A549 (cell line): Measurements from ENCODE around the gene WNT8A. TPM values are rescaled to one million over a fixed set of nuclear protein-coding genes. Genes with fewer than 3 reads are reported as not detected.

Source experiments
- ATAC-seq, 2 experiments: fragments of 200-7000 bp in 1 of 2; fragments of >200 bp in 1 of 2; cut with Nextera tagmentation in 1 of 2; cut with Tn5 transposase in 1 of 2; 3 replicates each; pipeline versions ENCODE4 v1.8.0 to v1.9.1; 2018 to 2020; ENCODE audit warnings: mild to moderate bottlenecking in 1 of 2, moderate library complexity in 1 of 2
- CTCF ChIA-PET: fragments of 300-600 bp; sonication (Branson Sonifier 250); formaldehyde crosslinking; extraction: SDS; loops from one replicate; lab custom pipeline; 2021; ENCODE audit warnings: antibody characterized with exemption, inconsistent platforms; lab: Yijun Ruan, JAX
- POLR2A ChIA-PET: fragments of 350-600 bp; formaldehyde crosslinking; extraction: SDS; loops from one replicate; lab custom pipeline; 2021; ENCODE audit warnings: antibody characterized with exemption, inconsistent platforms; lab: Yijun Ruan, JAX
- DNase-seq, 2 experiments: peaks; one replicate each; pipeline versions ENCODE4 v3.0.0 to v3.0.0-alpha.2; 2011 to 2016; ENCODE audit warnings: low read depth in 1 of 2, low spot score in 1 of 2
- FAIRE-seq: peaks from 2 replicates; lab custom pipeline; 2011; peaks lifted over from hg19 to GRCh38; lab: Jason Lieb, UNC
- H3K27ac ChIP-seq, 2 experiments: fragments of >200 bp; sonication (Bioruptor Twin); formaldehyde crosslinking; 3 replicates each; pipeline ENCODE4 v1.5.1; 2016 to 2017
- H3K4me1 ChIP-seq: fragments of >200 bp; sonication (Bioruptor Twin); formaldehyde crosslinking; 3 replicates; pipeline ENCODE4 v1.6.1; 2016
- H3K4me2 ChIP-seq: fragments of >200 bp; sonication (Bioruptor Twin); formaldehyde crosslinking; 3 replicates; pipeline ENCODE4 v1.6.1; 2016
- H3K4me3 ChIP-seq: fragments of >200 bp; sonication (Bioruptor Twin); formaldehyde crosslinking; 3 replicates; pipeline ENCODE4 v1.5.1; 2016
- H3K9me3 ChIP-seq: fragments of >200 bp; sonication (Bioruptor Twin); formaldehyde crosslinking; 3 replicates; pipeline ENCODE4 v1.6.1; 2016
- CEBPB ChIP-seq, 2 experiments: fragments of >200 bp in 1 of 2; sonication (Bioruptor Twin) in 1 of 2; formaldehyde crosslinking in 1 of 2; IDR thresholded peaks; 2 replicates each; pipeline ENCODE4 v1.6.1; 2012 to 2016
- CHD2 ChIP-seq: fragments of 150-350 bp; IDR thresholded peaks from 2 replicates; pipeline ENCODE4 v1.6.1; 2014; ENCODE audit warnings: low read length; ENCODE audit not compliant: partially characterized antibody
- CHD4 ChIP-seq: fragments of 200-600 bp; sonication (generic); IDR thresholded peaks from 2 replicates; pipeline ENCODE4 v1.6.1; 2016; ENCODE audit warnings: antibody characterized with exemption, mild to moderate bottlenecking, borderline replicate concordance
- EHF ChIP-seq: fragments of 250-450 bp; sonication (Bioruptor Pico); IDR thresholded peaks from 2 replicates; pipeline ENCODE4 v1.5.0; 2020; ENCODE audit warnings: mild to moderate bottlenecking
- EP300 ChIP-seq, 2 experiments: fragments of >200 bp; sonication (Bioruptor Twin); formaldehyde crosslinking; IDR thresholded peaks; 2 replicates in 1 of 2; 3 replicates in 1 of 2; pipeline ENCODE4 v1.6.1; 2016 to 2017
- HDAC2 ChIP-seq: fragments of 200-600 bp; sonication (generic); IDR thresholded peaks from 2 replicates; pipeline ENCODE4 v1.6.1; 2016
- HOXB5 ChIP-seq: fragments of 250-450 bp; sonication (Bioruptor Pico); IDR thresholded peaks from 2 replicates; pipeline ENCODE4 v1.5.0; 2020; ENCODE audit warnings: mild to moderate bottlenecking, moderate library complexity
- POLR2AphosphoS2 ChIP-seq: conservative IDR thresholded peaks from 2 replicates; pipeline ENCODE4 v1.6.1; 2012; ENCODE audit warnings: low read length, improper control_type of control experiment, inconsistent platforms
- RAD21 ChIP-seq, 2 experiments: fragments of >200 bp in 1 of 2; sonication (Bioruptor Twin) in 1 of 2; formaldehyde crosslinking in 1 of 2; IDR thresholded peaks in 1 of 2; conservative IDR thresholded peaks in 1 of 2; 2 replicates in 1 of 2; 3 replicates in 1 of 2; pipeline ENCODE4 v1.6.1; 2012 to 2018; ENCODE audit warnings: inconsistent platforms in 1 of 2
- RARB ChIP-seq: fragments of 250-450 bp; sonication (Bioruptor Pico); IDR thresholded peaks from 2 replicates; pipeline ENCODE4 v1.8.0; 2021; ENCODE audit warnings: mild to moderate bottlenecking, moderate library complexity
- SMC3 ChIP-seq: fragments of >200 bp; sonication (Bioruptor Twin); formaldehyde crosslinking; IDR thresholded peaks from 3 replicates; pipeline ENCODE4 v1.6.1; 2018; ENCODE audit warnings: inconsistent platforms
- SREBF2 ChIP-seq: fragments of 450-650 bp; IDR thresholded peaks from 2 replicates; pipeline ENCODE4 v1.6.1; 2014; ENCODE audit warnings: mild to moderate bottlenecking, moderate library complexity
- TP53 ChIP-seq: fragments of 250-450 bp; sonication (Bioruptor Pico); IDR thresholded peaks from 2 replicates; pipeline ENCODE4 v1.5.0; 2021; ENCODE audit warnings: mild to moderate bottlenecking, moderate library complexity
- ZC3H11A ChIP-seq: fragments of 450-650 bp; IDR thresholded peaks from 2 replicates; pipeline ENCODE4 v1.6.1; 2014; ENCODE audit warnings: antibody characterized with exemption, mild to moderate bottlenecking
- ZNF302 ChIP-seq: fragments of 250-450 bp; sonication (Bioruptor Pico); IDR thresholded peaks from 2 replicates; pipeline ENCODE4 v1.9.0; 2021; ENCODE audit warnings: inconsistent platforms, mild to moderate bottlenecking, moderate library complexity
- WGBS: methylation state at CpG from one replicate; pipeline ENCODE4 v1.1.6; 2017; ENCODE audit errors: missing lambda C conversion rate; 5-methylcytosine and 5-hydroxymethylcytosine counted together
- polyA plus RNA-seq, 4 experiments: library from polyadenylated mRNA; depleted of rRNA in 3 of 4; stranded (reverse); fragments of >200 nt; fragmentation: RNase III in 1 of 4; extraction: RNeasy Plus Mini Kit Qiagen cat#74134 plus additional on column Dnase treatment in 1 of 4; gene quantifications; 2 replicates in 3 of 4; 3 replicates in 1 of 4; pipeline ENCODE4 v1.2.3, GENCODE V29; 2011 to 2017
- TF ChIP-seq, protein P1 (sequence below): fragments of 250-450 bp; sonication (Bioruptor Pico); IDR thresholded peaks from 2 replicates; pipeline ENCODE4 v1.5.0; 2020; ENCODE audit warnings: low read depth, mild to moderate bottlenecking, moderate library complexity
- TF ChIP-seq, protein P2 (sequence below): fragments of 200-600 bp; sonication (generic); IDR thresholded peaks from 2 replicates; pipeline ENCODE4 v1.6.1; 2016; ENCODE audit warnings: antibody characterized with exemption, mild to moderate bottlenecking, moderate library complexity
- TF ChIP-seq, protein P3 (sequence below): fragments of >200 bp; sonication (Bioruptor Twin); formaldehyde crosslinking; IDR thresholded peaks from 3 replicates; pipeline ENCODE4 v1.5.1; 2016
- TF ChIP-seq, protein P4 (sequence below): fragments of >200 bp; sonication (Bioruptor Twin); formaldehyde crosslinking; IDR thresholded peaks from 2 replicates; pipeline ENCODE4 v1.6.1; 2016

The WNT8A gene
- polyA plus RNA-seq, 2 of the 4 experiments (the other 2 are of a cell fraction) = not detected

DNA sequence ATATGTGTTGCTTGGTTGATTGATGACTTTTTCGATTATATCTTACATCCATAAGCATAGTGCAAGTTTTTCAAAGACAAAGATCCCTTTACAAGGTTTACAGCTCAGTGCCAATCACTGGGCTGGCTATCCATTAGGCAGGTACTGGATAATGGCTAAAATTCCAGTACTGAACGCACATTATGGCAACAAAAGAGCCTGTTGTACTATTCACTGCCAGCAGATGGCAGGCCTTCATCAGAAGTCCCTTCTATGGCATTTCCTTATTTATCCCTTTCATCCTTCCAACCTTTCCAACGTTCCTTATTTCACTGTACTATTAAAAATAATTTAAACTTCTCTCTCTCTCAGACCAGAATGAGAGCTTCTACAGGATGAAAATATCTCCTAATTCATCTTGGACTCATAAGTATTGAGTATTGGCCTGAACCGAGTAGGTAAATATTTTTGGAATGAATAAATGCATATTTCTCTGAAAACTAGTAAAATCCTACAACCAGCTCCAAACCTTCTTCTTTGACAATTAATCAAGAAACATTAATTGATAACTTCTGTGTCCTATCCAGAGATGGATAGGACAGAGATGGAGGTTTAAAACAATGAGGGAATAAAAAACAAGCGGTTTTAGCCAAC is 6.7 kb upstream of the WNT8A start:
- CTCF ChIA-PET = interaction anchor here (0.5 to 17.5 kb wide), 44 partner anchors 9 to 1548 kb away, joined by 3 to 291 read pairs (median 4); partner anchors contain the start of genes FAM13B, KIF20A and NME5
- Histone ChIP-seq H3K27ac (no peak overlapping the region), H3K4me2 (no peak overlapping the region; the same call in 2 of the 3 replicates), H3K4me3 (no peak overlapping the region), H3K4me1 (no peaks in the 10 kb centered on the region), H3K9me3 (no peaks in the 10 kb centered on the region)
- ATAC-seq (peak; percentile 89 to 92), DNase-seq (peak; percentile 73 to 78), FAIRE-seq (peak; percentile 43)
- TF ChIP-seq, protein P1, sequence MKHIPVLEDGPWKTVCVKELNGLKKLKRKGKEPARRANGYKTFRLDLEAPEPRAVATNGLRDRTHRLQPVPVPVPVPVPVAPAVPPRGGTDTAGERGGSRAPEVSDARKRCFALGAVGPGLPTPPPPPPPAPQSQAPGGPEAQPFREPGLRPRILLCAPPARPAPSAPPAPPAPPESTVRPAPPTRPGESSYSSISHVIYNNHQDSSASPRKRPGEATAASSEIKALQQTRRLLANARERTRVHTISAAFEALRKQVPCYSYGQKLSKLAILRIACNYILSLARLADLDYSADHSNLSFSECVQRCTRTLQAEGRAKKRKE (CRISPR knock-in tag) = no peak
- TF ChIP-seq HOXB5 (CRISPR knock-in tag) (no peak), EP300 (IDR thresholded peaks at IDR 0.05) (no peak), SMC3 (peak; percentile 89), TP53 (CRISPR knock-in tag) (no peak), RAD21 (conservative IDR thresholded peaks at IDR 0.05 in 1 of 2, IDR thresholded peaks at IDR 0.05 in 1 of 2) (peak; percentile 89 to 93), CEBPB (IDR thresholded peaks at IDR 0.05) (no peak), CHD4 (no peak), RARB (CRISPR knock-in tag) (no peak), HDAC2 (no peak), POLR2AphosphoS2 (no peak), EHF (no peak), CHD2 (no peak), ZC3H11A (no peak), SREBF2 (no peak), ZNF302 (no peak)
- TF ChIP-seq, protein P2, sequence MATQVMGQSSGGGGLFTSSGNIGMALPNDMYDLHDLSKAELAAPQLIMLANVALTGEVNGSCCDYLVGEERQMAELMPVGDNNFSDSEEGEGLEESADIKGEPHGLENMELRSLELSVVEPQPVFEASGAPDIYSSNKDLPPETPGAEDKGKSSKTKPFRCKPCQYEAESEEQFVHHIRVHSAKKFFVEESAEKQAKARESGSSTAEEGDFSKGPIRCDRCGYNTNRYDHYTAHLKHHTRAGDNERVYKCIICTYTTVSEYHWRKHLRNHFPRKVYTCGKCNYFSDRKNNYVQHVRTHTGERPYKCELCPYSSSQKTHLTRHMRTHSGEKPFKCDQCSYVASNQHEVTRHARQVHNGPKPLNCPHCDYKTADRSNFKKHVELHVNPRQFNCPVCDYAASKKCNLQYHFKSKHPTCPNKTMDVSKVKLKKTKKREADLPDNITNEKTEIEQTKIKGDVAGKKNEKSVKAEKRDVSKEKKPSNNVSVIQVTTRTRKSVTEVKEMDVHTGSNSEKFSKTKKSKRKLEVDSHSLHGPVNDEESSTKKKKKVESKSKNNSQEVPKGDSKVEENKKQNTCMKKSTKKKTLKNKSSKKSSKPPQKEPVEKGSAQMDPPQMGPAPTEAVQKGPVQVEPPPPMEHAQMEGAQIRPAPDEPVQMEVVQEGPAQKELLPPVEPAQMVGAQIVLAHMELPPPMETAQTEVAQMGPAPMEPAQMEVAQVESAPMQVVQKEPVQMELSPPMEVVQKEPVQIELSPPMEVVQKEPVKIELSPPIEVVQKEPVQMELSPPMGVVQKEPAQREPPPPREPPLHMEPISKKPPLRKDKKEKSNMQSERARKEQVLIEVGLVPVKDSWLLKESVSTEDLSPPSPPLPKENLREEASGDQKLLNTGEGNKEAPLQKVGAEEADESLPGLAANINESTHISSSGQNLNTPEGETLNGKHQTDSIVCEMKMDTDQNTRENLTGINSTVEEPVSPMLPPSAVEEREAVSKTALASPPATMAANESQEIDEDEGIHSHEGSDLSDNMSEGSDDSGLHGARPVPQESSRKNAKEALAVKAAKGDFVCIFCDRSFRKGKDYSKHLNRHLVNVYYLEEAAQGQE = no peak
- TF ChIP-seq, protein P3, sequence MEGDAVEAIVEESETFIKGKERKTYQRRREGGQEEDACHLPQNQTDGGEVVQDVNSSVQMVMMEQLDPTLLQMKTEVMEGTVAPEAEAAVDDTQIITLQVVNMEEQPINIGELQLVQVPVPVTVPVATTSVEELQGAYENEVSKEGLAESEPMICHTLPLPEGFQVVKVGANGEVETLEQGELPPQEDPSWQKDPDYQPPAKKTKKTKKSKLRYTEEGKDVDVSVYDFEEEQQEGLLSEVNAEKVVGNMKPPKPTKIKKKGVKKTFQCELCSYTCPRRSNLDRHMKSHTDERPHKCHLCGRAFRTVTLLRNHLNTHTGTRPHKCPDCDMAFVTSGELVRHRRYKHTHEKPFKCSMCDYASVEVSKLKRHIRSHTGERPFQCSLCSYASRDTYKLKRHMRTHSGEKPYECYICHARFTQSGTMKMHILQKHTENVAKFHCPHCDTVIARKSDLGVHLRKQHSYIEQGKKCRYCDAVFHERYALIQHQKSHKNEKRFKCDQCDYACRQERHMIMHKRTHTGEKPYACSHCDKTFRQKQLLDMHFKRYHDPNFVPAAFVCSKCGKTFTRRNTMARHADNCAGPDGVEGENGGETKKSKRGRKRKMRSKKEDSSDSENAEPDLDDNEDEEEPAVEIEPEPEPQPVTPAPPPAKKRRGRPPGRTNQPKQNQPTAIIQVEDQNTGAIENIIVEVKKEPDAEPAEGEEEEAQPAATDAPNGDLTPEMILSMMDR = peak; percentile 94
- TF ChIP-seq, protein P4, sequence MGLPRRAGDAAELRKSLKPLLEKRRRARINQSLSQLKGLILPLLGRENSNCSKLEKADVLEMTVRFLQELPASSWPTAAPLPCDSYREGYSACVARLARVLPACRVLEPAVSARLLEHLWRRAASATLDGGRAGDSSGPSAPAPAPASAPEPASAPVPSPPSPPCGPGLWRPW = no peak
- WGBS = 26% methylated on average over 5 of the region's 5 CpGs
- POLR2A ChIA-PET = interaction anchor here (1.0 kb wide), 1 partner anchor 56 kb away, joined by 5 read pairs; no protein-coding TSS in a partner anchor
